GM12864 (cell line): ENCODE data around the gene CCNF.
"Not testable (repeated sequence)": the region's sequence is repeated elsewhere in the genome, so short reads cannot be mapped to it uniquely, and the experiment has no call there.

Experiments
- DNase-seq: peaks from one replicate; pipeline ENCODE4 v3.0.0-alpha.2; 2011; ENCODE audit warnings: low read depth
- H3K4me3 ChIP-seq: 2 replicates; pipeline ENCODE4 v1.5.1; 2011; ENCODE audit warnings: mild to moderate bottlenecking, low read depth, low read length, control low read depth
- CTCF ChIP-seq: IDR thresholded peaks from 2 replicates; pipeline ENCODE4 v1.5.1; 2011; ENCODE audit warnings: low read depth, mild to moderate bottlenecking, moderate library complexity, low read length, control low read depth, inconsistent platforms; ENCODE audit errors: missing control alignments

Gene CCNF

GRCh38 chr16:2428784-2429033 is 538 bp upstream of the CCNF start:
- no peak for TF ChIP-seq CTCF
- no peak for DNase-seq
- peak overlapping the region; percentile 71 for H3K4me3 ChIP-seq

- peak; percentile 22 for DNase-seq
- peak; percentile 45 for TF ChIP-seq CTCF
- H3K4me3 ChIP-seq, result peak overlapping the region; percentile 82
Measured at GRCh38 chr16:2429771-2430663, 770 bp downstream of the CCNF start.

- H3K4me3 ChIP-seq, result no peak overlapping the region
- no peak for DNase-seq
- TF ChIP-seq CTCF, result no peak
Measured at GRCh38 chr16:2432286-2432685, 3.0 kb downstream of the CCNF start.

GRCh38 chr16:2432801-2433505 is 3.7 kb downstream of the CCNF start:
- TF ChIP-seq CTCF, result no peak
- no peak overlapping the region for H3K4me3 ChIP-seq
- no peak for DNase-seq

- DNase-seq, result not testable (repeated sequence)
Measured at GRCh38 chr16:2435236-2435635, 6.0 kb downstream of the CCNF start.

GRCh38 chr16:2436110-2436509 is 6.9 kb downstream of the CCNF start:
- H3K4me3 ChIP-seq, result no peak overlapping the region
- DNase-seq, result no peak
- no peak for TF ChIP-seq CTCF

More at GRCh38 chr16:2435236-2435635, 6.0 kb downstream of the CCNF start:
- H3K4me3 ChIP-seq, result not testable (repeated sequence)

- H3K4me3 ChIP-seq, result no peak overlapping the region
- no peak for TF ChIP-seq CTCF
- no peak for DNase-seq
Measured at GRCh38 chr16:2437032-2437790, 8.0 kb downstream of the CCNF start.
